ENCODE measurements around the gene ACADS. TPM values are rescaled to one million over a fixed set of nuclear protein-coding genes. Genes with fewer than 3 reads are reported as not detected.

The ACADS gene
- polyA plus RNA-seq, 2 of the 4 experiments (the other 2 are of a cell fraction) = 7.9 to 9.3 TPM

DNA sequence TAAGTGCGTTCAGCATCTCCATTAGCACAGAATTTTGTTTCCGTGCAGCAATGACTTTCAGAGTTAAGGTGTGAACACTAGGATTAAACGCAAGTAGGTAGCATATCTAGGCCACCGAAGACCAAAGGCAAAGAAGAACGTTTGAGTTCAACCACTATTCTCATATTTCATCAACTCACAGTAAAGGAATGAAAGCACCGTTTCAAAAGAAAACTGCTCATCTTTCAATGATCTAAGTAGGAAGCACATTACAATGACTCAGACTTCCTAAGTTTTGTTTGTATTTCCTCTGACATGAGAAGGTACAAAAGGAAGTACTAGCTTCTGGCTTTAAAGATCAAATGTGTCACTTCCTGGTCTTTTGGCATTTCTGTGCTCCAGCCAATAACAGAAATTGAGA lies 57.6 kb downstream of the ACADS start:
- 66% methylated on average over 6 of the region's 6 CpGs for WGBS (ENCODE audit: missing lambda C conversion rate)
- TF ChIP-seq HOXB13 (CRISPR knock-in tag; IDR thresholded peaks at IDR 0.05; ENCODE audit: low read depth) = no peak
- TF ChIP-seq MYC (IDR thresholded peaks at IDR 0.05; ENCODE audit: borderline replicate concordance, low read length) = no peak
- no peak for TF ChIP-seq CBX2 (IDR thresholded peaks at IDR 0.05; ENCODE audit: borderline replicate concordance, low read depth)
- no peak for TF ChIP-seq HDAC2 (IDR thresholded peaks at IDR 0.05)
- no peak for TF ChIP-seq ZFP36 (IDR thresholded peaks at IDR 0.05; ENCODE audit: borderline replicate concordance, partially characterized antibody)
- no peak for TF ChIP-seq CBX8 (IDR thresholded peaks at IDR 0.05)
- TF ChIP-seq FOXS1 (CRISPR knock-in tag; IDR thresholded peaks at IDR 0.05) = no peak
- no peak for TF ChIP-seq BHLHE40 (IDR thresholded peaks at IDR 0.05; ENCODE audit: low read depth, low read length)
- TF ChIP-seq RFX5 (IDR thresholded peaks at IDR 0.05) = no peak
- no peak for TF ChIP-seq HOXB5 (CRISPR knock-in tag; IDR thresholded peaks at IDR 0.05)
- Histone ChIP-seq H3K4me1 (0 out of 3 replicates have a peak, but pooled peaks cover 3% of the 10 kb centered on the region), H3K4me2 (no peak overlapping the region), H3K9me3 (no peaks in the 10 kb centered on the region), H3K27ac (no peak overlapping the region), H3K4me3 (no peak overlapping the region)
- ChIA-PET POLR2A (no interaction called here), CTCF (no interaction called here)
- no peak for FAIRE-seq
- DNase-seq (ENCODE audit: low read depth in 1 of 2, low spot score in 1 of 2) = no peak
- ATAC-seq = no peak

DNA sequence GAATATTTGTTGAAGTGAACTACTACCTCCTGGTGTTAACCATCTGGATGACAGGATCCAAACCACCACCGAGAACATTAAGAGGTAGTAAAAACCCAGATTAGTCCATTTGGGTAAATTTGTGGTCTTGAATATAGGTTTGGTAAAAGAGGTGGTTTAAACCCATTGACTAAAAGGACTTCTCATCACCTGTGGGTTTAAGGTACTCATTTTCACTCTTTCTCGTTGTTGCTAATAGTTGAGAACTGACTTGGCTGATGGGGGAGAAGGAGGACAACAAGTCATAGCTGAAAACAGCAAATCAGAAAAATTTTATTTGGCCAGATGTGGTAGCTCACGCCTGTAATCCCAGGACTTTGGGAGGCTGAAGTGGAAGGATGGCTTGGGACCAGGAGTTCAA lies 59.2 kb downstream of the ACADS start:
- Histone ChIP-seq H3K4me2 (no peak overlapping the region), H3K4me1 (0 out of 3 replicates have a peak, but pooled peaks cover 3% of the 10 kb centered on the region), H3K4me3 (no peak overlapping the region), H3K27ac (no peak overlapping the region), H3K9me3 (no peaks in the 10 kb centered on the region)
- TF ChIP-seq MAZ (IDR thresholded peaks at IDR 0.05; ENCODE audit: borderline replicate concordance, low read depth, low read length) (no peak), TFCP2L1 (CRISPR knock-in tag; IDR thresholded peaks at IDR 0.05) (no peak), ESRRA (IDR thresholded peaks at IDR 0.05; ENCODE audit: borderline replicate concordance, low read length) (no peak)
- TF ChIP-seq, protein P1, sequence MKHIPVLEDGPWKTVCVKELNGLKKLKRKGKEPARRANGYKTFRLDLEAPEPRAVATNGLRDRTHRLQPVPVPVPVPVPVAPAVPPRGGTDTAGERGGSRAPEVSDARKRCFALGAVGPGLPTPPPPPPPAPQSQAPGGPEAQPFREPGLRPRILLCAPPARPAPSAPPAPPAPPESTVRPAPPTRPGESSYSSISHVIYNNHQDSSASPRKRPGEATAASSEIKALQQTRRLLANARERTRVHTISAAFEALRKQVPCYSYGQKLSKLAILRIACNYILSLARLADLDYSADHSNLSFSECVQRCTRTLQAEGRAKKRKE (CRISPR knock-in tag; IDR thresholded peaks at IDR 0.05; ENCODE audit: low read depth) = no peak
- ChIA-PET POLR2A (no interaction called here), CTCF (no interaction called here)
- 92% methylated on average over 3 of the region's 3 CpGs for whole genome bisulfite sequencing (ENCODE audit: missing lambda C conversion rate)
- DNase-seq (ENCODE audit: low read depth in 1 of 2, low spot score in 1 of 2) (no peak), FAIRE-seq (no peak), ATAC-seq (no peak)

DNA sequence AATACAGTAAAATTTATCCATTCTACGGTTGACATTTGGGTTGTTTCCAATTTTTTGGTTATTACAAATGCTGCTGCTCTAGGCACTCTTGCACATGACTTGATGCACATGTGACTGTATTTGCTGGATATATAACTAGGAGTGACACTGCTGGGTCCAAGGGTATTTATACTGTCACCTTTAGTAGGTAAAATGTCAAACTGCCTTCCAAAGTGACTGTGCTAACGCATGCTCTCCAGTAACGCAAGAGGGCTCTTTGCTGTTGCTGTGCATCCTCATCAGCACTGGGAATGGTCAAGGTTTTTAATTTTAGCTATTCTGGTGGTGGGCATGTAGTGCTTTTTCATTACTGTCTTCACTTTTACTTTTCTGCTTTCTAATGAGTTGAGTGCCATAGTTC lies 62.3 kb downstream of the ACADS start:
- ChIA-PET POLR2A (no interaction called here), CTCF (interaction anchor here (1.0 kb wide), 1 partner anchor 10 kb away, joined by 3 read pairs; no protein-coding TSS in a partner anchor)
- WGBS (ENCODE audit: missing lambda C conversion rate) = 92% methylated on average over 3 of the region's 3 CpGs
- no peak overlapping the region for H3K4me2 ChIP-seq
- H3K27ac ChIP-seq = no peak overlapping the region
- no peak overlapping the region for H3K4me3 ChIP-seq
- no peaks in the 10 kb centered on the region for H3K9me3 ChIP-seq
- FAIRE-seq = no peak
- no peak for ATAC-seq
- H3K4me1 ChIP-seq = 0 out of 3 replicates have a peak, but pooled peaks cover 3% of the 10 kb centered on the region
- DNase-seq (ENCODE audit: low read depth in 1 of 2, low spot score in 1 of 2) = no peak
- TF ChIP-seq, protein P2, sequence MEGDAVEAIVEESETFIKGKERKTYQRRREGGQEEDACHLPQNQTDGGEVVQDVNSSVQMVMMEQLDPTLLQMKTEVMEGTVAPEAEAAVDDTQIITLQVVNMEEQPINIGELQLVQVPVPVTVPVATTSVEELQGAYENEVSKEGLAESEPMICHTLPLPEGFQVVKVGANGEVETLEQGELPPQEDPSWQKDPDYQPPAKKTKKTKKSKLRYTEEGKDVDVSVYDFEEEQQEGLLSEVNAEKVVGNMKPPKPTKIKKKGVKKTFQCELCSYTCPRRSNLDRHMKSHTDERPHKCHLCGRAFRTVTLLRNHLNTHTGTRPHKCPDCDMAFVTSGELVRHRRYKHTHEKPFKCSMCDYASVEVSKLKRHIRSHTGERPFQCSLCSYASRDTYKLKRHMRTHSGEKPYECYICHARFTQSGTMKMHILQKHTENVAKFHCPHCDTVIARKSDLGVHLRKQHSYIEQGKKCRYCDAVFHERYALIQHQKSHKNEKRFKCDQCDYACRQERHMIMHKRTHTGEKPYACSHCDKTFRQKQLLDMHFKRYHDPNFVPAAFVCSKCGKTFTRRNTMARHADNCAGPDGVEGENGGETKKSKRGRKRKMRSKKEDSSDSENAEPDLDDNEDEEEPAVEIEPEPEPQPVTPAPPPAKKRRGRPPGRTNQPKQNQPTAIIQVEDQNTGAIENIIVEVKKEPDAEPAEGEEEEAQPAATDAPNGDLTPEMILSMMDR (IDR thresholded peaks at IDR 0.05) = no peak
- TF ChIP-seq KDM5A (IDR thresholded peaks at IDR 0.05) (no peak), CBX8 (IDR thresholded peaks at IDR 0.05) (no peak), ZSCAN20 (CRISPR knock-in tag; IDR thresholded peaks at IDR 0.05) (no peak), MAFK (IDR thresholded peaks at IDR 0.05; ENCODE audit: partially characterized antibody) (no peak), TP53 (CRISPR knock-in tag; IDR thresholded peaks at IDR 0.05) (no peak), KDM1A (IDR thresholded peaks at IDR 0.05; ENCODE audit: low read depth) (no peak), HDAC2 (IDR thresholded peaks at IDR 0.05) (no peak), PHF8 (IDR thresholded peaks at IDR 0.05; ENCODE audit: borderline replicate concordance, low read depth) (no peak), JUN (IDR thresholded peaks at IDR 0.05) (no peak), HOXB13 (CRISPR knock-in tag; IDR thresholded peaks at IDR 0.05; ENCODE audit: low read depth) (no peak), MAZ (IDR thresholded peaks at IDR 0.05; ENCODE audit: borderline replicate concordance, low read depth, low read length) (no peak), FOXS1 (CRISPR knock-in tag; IDR thresholded peaks at IDR 0.05) (no peak), SMC3 (IDR thresholded peaks at IDR 0.05) (no peak), RCOR1 (IDR thresholded peaks at IDR 0.05; ENCODE audit: low read depth, low read length) (no peak), EHMT2 (IDR thresholded peaks at IDR 0.05; ENCODE audit: low read depth) (no peak)
- TF ChIP-seq, protein P3, sequence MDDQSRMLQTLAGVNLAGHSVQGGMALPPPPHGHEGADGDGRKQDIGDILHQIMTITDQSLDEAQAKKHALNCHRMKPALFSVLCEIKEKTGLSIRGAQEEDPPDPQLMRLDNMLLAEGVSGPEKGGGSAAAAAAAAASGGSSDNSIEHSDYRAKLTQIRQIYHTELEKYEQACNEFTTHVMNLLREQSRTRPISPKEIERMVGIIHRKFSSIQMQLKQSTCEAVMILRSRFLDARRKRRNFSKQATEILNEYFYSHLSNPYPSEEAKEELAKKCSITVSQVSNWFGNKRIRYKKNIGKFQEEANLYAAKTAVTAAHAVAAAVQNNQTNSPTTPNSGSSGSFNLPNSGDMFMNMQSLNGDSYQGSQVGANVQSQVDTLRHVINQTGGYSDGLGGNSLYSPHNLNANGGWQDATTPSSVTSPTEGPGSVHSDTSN (IDR thresholded peaks at IDR 0.05) = no peak

All from A549 (cell line).